HL-60 (cell line): ENCODE measurements around the gene ABCD3.

Experiments
- DNase-seq, 2 experiments: peaks; one replicate each; pipeline ENCODE4 v3.0.0-alpha.2; 2010 to 2020; ENCODE audit warnings: low read depth in 1 of 2, low spot score in 1 of 2
- H3K27ac ChIP-seq: fragments of 250-450 bp; sonication (Bioruptor Pico); replicated peaks from 2 replicates; pipeline ENCODE4 v1.5.1; 2020; ENCODE audit warnings: mild to moderate bottlenecking, moderate library complexity
- H3K27me3 ChIP-seq: fragments of 250-450 bp; sonication (Bioruptor Pico); 2 replicates; pipeline ENCODE4 v1.5.1; 2021; ENCODE audit warnings: mild to moderate bottlenecking, moderate library complexity; ENCODE audit not compliant: insufficient read depth, poor library complexity, severe bottlenecking
- H3K4me3 ChIP-seq: replicated peaks from 2 replicates; pipeline ENCODE4 v1.5.1; 2011; ENCODE audit warnings: mild to moderate bottlenecking, control low read depth, low read length; ENCODE audit not compliant: insufficient read depth
- CTCF ChIP-seq: IDR thresholded peaks from one replicate; pipeline ENCODE4 v1.5.1; 2011; ENCODE audit warnings: low read length, control low read depth, inconsistent platforms; ENCODE audit not compliant: insufficient read depth
- GABPA ChIP-seq: IDR thresholded peaks from 2 replicates; pipeline ENCODE4 v1.6.1; 2012; ENCODE audit warnings: low read depth
- POLR2AphosphoS5 ChIP-seq: IDR thresholded peaks from 2 replicates; pipeline ENCODE4 v1.6.1; 2012; ENCODE audit warnings: low read depth
- REST ChIP-seq: IDR thresholded peaks from 2 replicates; pipeline ENCODE4 v1.6.1; 2012; ENCODE audit warnings: low read depth; ENCODE audit not compliant: insufficient replicate concordance
- SPI1 ChIP-seq: IDR thresholded peaks from 2 replicates; pipeline ENCODE4 v1.6.1; 2012; ENCODE audit warnings: low read depth, mild to moderate bottlenecking, borderline replicate concordance

Gene ABCD3

GRCh38 chr1:94468708-94469107 is 50.5 kb downstream of the ABCD3 start:
- Histone ChIP-seq H3K4me3 (no peak overlapping the region), H3K27ac (no peak overlapping the region), H3K27me3 (no peaks in the 10 kb centered on the region)
- TF ChIP-seq POLR2AphosphoS5 = no peak
- no peak for TF ChIP-seq CTCF
- TF ChIP-seq REST = no peak
- no peak for TF ChIP-seq GABPA
- no peak for TF ChIP-seq SPI1
- DNase-seq = no peak

- DNase-seq = no peak
- no peaks in the 10 kb centered on the region for H3K27me3 ChIP-seq
- H3K27ac ChIP-seq = no peak overlapping the region
- no peak overlapping the region for H3K4me3 ChIP-seq
- TF ChIP-seq SPI1 = no peak
- no peak for TF ChIP-seq GABPA
- no peak for TF ChIP-seq POLR2AphosphoS5
- TF ChIP-seq REST = no peak
- no peak for TF ChIP-seq CTCF
These were observed 53.1 kb downstream of the ABCD3 start for GRCh38 chr1:94471271-94471670.

- no peak overlapping the region for H3K4me3 ChIP-seq
- TF ChIP-seq CTCF (no peak), REST (no peak)
- DNase-seq = no peak
- H3K27ac ChIP-seq = no peak overlapping the region
- no peaks in the 10 kb centered on the region for H3K27me3 ChIP-seq
These were observed 57.0 kb downstream of the ABCD3 start for GRCh38 chr1:94475232-94475631.
